GM21529 (cell line): ENCODE measurements around the gene C1QTNF12.

ENCODE experiments used
- ATAC-seq: cut with Tn5 transposase; IDR thresholded peaks from one replicate; pipeline ENCODE4 v1.9.1; 2021; ENCODE audit not compliant: unreplicated experiment

C1QTNF12 gene

GRCh38 chr1:1229770-1230169 lies 16.8 kb downstream of the C1QTNF12 start:
- no peak for ATAC-seq

DNA sequence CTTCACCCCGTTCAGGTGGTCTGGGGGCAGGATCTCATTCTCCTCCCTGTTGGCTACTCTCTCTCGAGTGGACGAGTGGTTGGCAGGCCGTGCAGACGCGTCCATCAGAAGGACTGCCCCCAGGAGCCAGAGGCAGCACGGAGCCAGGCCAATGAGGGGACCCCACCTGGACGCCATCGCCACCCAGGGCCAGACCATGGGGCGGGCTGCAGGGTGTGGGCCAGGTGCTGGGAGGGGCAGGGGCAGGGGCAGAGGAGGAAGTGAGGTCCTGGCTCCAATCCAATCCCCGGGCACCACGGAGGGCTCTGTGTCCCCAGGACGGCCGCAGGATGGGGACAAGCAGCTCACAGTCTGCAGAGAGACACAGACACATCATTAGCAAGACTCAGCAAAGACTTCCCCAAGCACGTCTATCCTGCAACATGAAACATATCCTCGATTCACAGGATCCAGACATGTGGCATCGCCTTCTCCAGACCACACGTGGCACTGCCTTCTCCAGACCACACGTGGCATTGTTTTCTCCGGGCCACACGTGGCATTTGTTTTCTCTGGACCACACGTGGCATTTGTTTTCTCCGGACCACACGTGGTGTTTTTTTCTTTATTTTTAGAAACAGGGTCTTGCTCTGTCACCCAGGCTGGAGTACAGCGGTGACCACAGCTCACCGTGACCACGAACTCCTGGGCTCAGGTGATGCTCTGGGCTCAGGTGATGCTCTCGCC lies 17.8 kb downstream of the C1QTNF12 start:
- no peak for ATAC-seq

DNA sequence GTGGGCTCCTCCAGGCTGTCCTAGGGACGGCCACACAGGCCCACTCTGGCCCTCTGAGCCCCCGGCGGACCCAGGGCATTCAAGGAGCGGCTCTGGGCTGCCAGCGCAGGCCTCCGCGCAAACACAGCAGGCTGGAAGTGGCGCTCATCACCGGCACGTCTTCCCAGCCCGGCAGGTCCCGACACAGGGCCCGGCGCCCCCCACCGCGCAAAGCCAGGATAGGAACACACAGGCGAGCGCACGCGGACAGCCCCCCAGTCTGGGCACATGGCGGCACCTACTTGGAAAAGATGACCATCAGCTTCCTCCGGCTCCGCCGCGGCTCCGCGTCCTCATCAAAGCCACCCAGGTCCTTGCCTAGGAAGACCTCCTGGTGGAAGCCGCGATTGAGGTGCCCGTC lies 18.3 kb downstream of the C1QTNF12 start:
- ATAC-seq: no peak

DNA sequence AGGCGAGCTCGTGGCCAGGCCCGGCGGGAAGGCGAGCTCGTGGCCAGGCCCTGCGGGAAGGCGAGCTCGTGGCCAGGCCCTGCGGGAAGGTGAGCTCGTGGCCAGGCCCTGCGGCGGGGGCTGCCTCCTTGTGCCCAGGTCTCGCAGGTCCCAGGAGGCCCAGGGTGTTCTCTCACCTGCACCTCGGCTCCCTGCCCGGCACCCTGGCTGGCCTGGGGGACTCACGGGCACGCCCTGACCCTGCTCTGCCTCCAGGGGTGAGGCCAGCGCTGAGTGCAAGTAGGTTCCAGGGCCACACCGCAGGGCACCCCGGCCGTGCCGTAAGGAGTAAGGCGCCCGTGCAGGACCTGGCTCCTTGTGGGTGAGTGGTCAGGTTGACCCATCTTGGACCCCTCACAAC lies 19.1 kb downstream of the C1QTNF12 start:
- ATAC-seq: no peak

GRCh38 chr1:1226566-1227362 lies 19.8 kb downstream of the C1QTNF12 start:
- no peak for ATAC-seq

- ATAC-seq: no peak
Measured at GRCh38 chr1:1225913-1226312, 20.6 kb downstream of the C1QTNF12 start.

DNA sequence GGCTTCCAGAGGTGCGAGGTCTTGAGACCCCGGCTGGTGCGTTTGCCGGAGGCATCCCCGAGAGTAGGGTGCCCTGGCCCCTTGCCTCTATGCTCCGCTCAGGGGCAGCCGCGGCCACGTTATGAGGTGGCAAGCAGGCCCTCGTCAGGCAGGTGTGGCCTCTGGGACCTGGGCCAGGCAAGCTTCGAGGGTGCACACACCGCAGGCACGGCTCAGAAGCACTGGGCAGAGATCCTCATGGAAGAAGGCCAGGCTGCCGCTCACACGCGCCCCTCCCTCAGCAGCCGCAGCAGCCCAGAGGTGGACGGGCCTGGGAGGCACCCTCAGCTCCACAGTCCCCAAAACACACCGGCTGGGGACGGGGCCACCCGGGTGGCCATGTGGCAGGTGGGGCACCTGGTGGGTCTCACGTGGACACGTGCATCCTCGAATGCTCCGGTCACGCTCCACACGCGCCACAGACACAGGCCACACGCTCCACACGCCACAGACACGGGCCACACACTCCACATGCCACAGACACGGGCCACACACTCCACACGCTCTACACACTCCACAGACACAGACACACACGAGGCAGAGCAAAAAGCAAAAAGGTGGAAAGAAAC lies 21.2 kb downstream of the C1QTNF12 start:
- no peak for ATAC-seq

DNA sequence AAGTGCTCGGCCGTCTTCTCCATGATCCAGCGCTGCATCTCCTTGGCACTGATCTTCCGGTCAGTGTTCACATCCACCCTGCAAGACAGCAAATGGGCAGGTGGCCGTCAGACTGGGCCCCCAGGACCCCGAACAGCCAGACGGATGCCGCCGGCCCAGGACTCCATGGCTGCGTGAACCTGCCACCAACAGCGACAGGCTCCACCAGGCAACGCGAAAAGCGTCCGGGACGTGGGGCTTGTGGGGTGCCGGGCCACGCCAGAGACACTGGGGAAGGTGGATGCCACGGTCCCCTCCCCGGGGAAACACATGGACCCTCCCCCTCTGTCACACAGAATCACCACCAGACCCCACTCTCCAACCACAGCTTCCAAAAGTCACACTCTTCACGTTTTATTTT lies 22.6 kb downstream of the C1QTNF12 start:
- no peak for ATAC-seq

DNA sequence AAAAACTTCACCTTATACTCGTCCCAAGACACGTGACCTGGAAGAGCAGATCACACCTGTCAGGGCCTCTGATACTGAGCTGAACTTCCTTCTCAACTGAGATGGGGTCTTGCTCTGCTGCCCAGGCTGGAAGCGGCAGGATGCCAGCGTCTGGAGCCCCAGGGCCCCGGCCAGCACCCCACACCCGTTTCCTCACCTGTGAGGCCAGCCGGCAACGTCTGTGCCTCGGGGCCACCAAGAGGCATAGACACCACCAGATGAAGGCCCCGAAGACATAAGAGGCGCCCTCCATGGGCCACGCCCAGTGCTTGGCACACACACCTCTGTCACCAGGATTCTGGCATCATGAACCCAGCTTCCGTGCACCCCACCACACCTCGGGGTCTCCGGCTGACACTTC lies 23.2 kb downstream of the C1QTNF12 start:
- no peak for ATAC-seq

- ATAC-seq: no peak
Measured at GRCh38 chr1:1222575-1223225, 23.8 kb downstream of the C1QTNF12 start.

GRCh38 chr1:1221887-1222574 lies 24.5 kb downstream of the C1QTNF12 start:
- ATAC-seq: no peak

DNA sequence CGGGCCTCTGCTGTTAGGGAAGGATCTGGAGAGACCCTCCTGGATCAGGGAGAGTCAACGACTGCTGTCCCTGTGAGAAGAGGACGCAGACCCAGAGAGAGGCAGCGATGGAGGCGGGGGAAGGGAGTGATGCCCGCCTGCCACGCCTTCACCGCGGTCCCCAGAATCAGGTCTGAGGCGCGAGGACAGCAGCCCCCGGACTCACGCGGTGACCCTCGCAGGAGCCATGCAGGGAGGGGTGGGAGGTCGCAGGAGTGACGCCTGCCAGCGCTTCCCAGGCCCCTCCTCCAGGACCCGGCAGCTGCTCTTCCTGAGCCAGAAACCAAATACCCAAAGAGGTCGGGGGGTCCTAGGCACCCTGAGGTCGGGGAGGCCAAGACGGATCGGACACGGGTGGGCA lies 26.3 kb downstream of the C1QTNF12 start:
- no peak for ATAC-seq

GRCh38 chr1:1219341-1219740 lies 27.2 kb downstream of the C1QTNF12 start:
- no peak for ATAC-seq

DNA sequence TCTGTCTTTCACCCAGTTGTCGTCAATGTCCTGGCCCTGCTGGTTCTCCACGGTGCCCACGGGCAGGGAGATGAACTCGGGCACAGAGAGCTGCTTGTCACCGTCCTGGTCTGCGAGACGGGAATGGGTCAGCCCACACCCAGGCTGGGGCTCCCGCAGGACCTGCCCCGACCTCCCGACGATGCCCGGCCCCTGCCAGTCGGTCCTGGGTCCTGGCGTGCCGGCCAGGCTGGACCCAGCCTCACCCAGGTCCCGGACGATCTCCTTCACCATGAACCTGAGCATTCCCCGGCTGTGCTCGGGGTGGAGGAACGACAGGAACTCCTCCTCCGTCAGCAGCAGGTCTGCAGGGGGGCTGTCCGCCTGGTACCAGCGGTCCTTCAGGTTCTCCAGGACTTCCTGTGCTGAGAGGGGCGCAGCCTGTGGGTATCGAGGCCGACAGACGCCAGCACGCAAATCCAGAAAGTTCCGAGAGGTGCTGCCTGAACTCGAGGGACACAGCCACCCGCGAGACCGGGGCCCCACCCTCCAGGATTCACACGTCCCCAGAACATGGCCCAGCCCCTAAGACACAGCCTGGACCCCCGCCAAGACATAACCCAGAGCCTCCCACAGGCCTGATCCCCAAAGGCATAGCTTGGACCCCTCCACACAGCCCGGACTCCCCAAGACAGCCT lies 27.9 kb downstream of the C1QTNF12 start:
- no peak for ATAC-seq

GRCh38 chr1:1217621-1218523 lies 28.6 kb downstream of the C1QTNF12 start:
- ATAC-seq: no peak

DNA sequence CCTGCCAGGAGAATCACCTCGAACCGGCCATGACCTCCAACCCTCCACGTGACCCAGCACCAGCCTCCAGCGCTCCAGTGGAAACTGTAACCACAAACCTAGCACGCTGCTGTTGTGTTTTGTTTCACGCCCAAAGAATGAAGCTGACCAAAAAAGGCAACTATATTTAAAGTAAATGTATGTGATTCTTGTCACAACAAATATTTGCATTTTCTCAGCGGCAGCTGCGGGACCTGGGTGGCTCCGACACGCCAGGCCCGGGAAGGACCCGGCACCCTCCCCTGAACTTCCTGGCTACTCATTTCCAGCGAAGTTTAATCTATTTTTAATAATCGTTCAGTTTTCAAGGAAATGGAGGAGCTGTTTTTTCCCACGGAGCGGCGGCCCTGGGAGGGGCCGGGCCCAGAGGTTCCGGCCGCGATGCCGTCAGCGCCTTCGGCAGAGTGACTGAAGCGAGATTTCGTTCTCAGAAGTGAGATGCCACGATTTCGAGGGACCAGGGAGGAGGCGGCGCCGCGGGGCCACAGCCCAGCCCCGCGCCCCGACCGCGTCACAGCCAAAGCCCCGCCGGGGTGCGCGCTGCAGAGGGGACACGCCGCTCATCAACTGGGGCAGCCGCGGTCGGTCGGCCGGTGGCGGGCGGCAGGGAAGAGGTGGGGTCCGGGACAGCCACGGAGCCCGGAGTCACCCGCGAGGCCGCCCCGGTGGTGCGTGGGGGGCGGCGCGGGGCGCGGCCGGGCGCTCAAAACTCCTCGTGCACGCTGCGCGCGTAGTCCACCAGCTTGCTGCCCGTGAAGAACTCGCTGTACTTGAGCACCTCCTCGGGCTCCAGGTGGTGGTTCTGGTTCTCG lies 29.5 kb downstream of the C1QTNF12 start:
- ATAC-seq: no peak

GRCh38 chr1:1215881-1216605 lies 30.5 kb downstream of the C1QTNF12 start:
- ATAC-seq: no peak
